ENCODE results near the gene JOSD1.

DNA sequence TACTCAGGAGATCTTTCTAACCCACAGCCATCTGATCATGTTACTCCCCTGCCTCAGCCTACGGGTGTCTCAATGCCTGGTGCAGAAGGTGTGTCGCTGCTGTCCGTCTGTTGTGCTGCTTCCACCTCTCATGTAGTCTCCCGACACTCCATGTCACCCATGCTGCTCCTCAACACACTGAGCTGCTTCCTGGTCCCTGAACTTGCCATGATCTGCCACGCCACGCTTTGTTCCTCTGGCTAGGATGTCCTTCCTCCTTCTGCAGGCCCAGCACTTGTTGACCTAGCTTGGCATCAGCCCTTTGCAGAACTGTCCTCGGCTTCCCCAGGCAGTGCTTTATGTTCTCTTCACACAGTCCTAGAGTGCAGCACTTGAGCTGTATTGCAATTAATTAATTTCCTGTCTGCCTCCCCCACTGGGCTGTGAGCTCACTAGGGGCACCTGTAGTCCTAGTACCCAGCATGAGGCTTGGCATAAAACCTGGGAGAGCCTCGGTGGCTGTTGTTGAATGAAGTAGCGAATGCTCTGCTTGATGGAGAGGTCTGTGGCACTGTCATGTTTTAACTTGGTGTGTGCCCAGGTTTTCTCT lies 14.5 kb upstream of the JOSD1 start:
- TF ChIP-seq CTCF (IDR thresholded peaks at IDR 0.05) (no peak), POLR2A (IDR thresholded peaks at IDR 0.05; ENCODE audit: low read depth) (no peak), POLR2AphosphoS5 (IDR thresholded peaks at IDR 0.05) (no peak)

Data from esophagus muscularis mucosa (tissue), 3 donors.